Caco-2 (cell line): Measurements from ENCODE around the gene WBP4. TPM values are rescaled to one million over a fixed set of nuclear protein-coding genes. Genes with fewer than 3 reads are reported as not detected.

Source experiments
- BruUV-seq: library from RNA; stranded (reverse); fragments of 400-500 nt; replicated peaks from 2 replicates; lab custom pipeline; 2021; lab: Mats Ljungman, UMichigan
- CTCF ChIA-PET: fragments of 300-600 bp; sonication (Branson Sonifier 250); formaldehyde crosslinking; loops from one replicate; lab custom pipeline; 2022; ENCODE audit warnings: antibody characterized with exemption; lab: Charles Lee
- POLR2A ChIA-PET: fragments of 300-600 bp; sonication (Branson Sonifier 250); formaldehyde crosslinking; loops from one replicate; lab custom pipeline; 2022; ENCODE audit warnings: antibody characterized with exemption; lab: Charles Lee
- DNase-seq, 2 experiments: peaks; one replicate each; pipeline versions ENCODE4 v3.0.0 to v3.0.0-alpha.2; 2020 to 2022
- H3K27me3 ChIP-seq: replicated peaks from 2 replicates; pipeline ENCODE4 v1.6.0; 2011; ENCODE audit warnings: low read length; ENCODE audit not compliant: control insufficient read depth, insufficient read depth
- H3K36me3 ChIP-seq: 2 replicates; pipeline ENCODE4 v1.5.1; 2011; ENCODE audit warnings: low read length; ENCODE audit not compliant: control insufficient read depth, insufficient read depth
- H3K4me1 ChIP-seq: fragments of 250-450 bp; sonication (Bioruptor Pico); 2 replicates; pipeline ENCODE4 v1.5.1; 2020; ENCODE audit warnings: mild to moderate bottlenecking
- H3K4me3 ChIP-seq: 2 replicates; pipeline ENCODE4 v1.5.1; 2011; ENCODE audit warnings: low read depth, mild to moderate bottlenecking, control low read depth, low read length
- H3K9me3 ChIP-seq: fragments of 250-450 bp; sonication (Bioruptor Pico); 2 replicates; pipeline ENCODE4 v1.5.1; 2020; ENCODE audit warnings: mild to moderate bottlenecking, moderate library complexity
- H3K27ac Mint-ChIP-seq: one replicate; pipeline ENCODE4 v1.8.0; 2022; ENCODE audit warnings: mixed read lengths; ENCODE audit not compliant: unreplicated experiment
- H3K27me3 Mint-ChIP-seq: one replicate; pipeline ENCODE4 v1.8.0; 2022; ENCODE audit warnings: mixed read lengths; ENCODE audit not compliant: insufficient read depth, unreplicated experiment
- H3K36me3 Mint-ChIP-seq: one replicate; pipeline ENCODE4 v1.8.0; 2022; ENCODE audit warnings: mild to moderate bottlenecking, mixed read lengths; ENCODE audit not compliant: insufficient read depth, unreplicated experiment
- H3K4me1 Mint-ChIP-seq: one replicate; pipeline ENCODE4 v1.8.0; 2022; ENCODE audit warnings: low read depth, mixed read lengths; ENCODE audit not compliant: unreplicated experiment
- H3K4me3 Mint-ChIP-seq: one replicate; pipeline ENCODE4 v1.8.0; 2022; ENCODE audit warnings: mild to moderate bottlenecking, moderate library complexity, mixed read lengths; ENCODE audit not compliant: unreplicated experiment
- H3K9me3 Mint-ChIP-seq: one replicate; pipeline ENCODE4 v1.8.0; 2022; ENCODE audit warnings: mixed read lengths; ENCODE audit not compliant: unreplicated experiment
- CTCF ChIP-seq, 2 experiments: fragments of 200-600 bp in 1 of 2; IDR thresholded peaks; 1 replicate in 1 of 2; 2 replicates in 1 of 2; pipeline versions ENCODE4 v1.5.1 to v1.8.0; 2011 to 2022; ENCODE audit warnings: antibody characterized with exemption in 1 of 2, control low read depth in 1 of 2, inconsistent platforms in 1 of 2, low read depth in 1 of 2, low read length in 1 of 2, mild to moderate bottlenecking in 1 of 2, moderate library complexity in 1 of 2; ENCODE audit not compliant: insufficient read depth in 1 of 2, severe bottlenecking in 1 of 2, unreplicated experiment in 1 of 2
- intact Hi-C: fragments of 100-400 bp; cut with micrococcal nuclease; formaldehyde crosslinking; loops from one replicate; pipeline ENCODE4 v1.10.0; 2022; ENCODE audit not compliant: unreplicated experiment
- total RNA-seq: library from RNA; stranded (reverse); gene quantifications from 2 replicates; pipeline ENCODE4 v1.2.3, GENCODE V29; 2022

The WBP4 gene
- total RNA-seq, 1 experiment from 2014 or later = 13.6 TPM

GRCh38 chr13:41074523-41074922, 13.2 kb downstream of the WBP4 start:
- H3K4me3 Mint-ChIP-seq = no peak overlapping the region
- no peak overlapping the region for H3K27ac Mint-ChIP-seq
- no peaks in the 10 kb centered on the region for H3K27me3 ChIP-seq
- CTCF ChIA-PET = no interaction called here
- no peaks in the 10 kb centered on the region for H3K9me3 ChIP-seq
- no peak overlapping the region for H3K4me3 ChIP-seq
- BruUV-seq = no TSS peak
- H3K9me3 Mint-ChIP-seq = no peaks in the 10 kb centered on the region
- intact Hi-C loops = loop anchor here (10.0 kb wide), 1 partner anchor 310 kb away; no protein-coding TSS in a partner anchor
- peaks cover 1% of the 10 kb centered on the region for H3K36me3 ChIP-seq
- no peaks in the 10 kb centered on the region for H3K4me1 ChIP-seq
- DNase-seq = no peak
- peaks cover 75% of the 10 kb centered on the region for H3K36me3 Mint-ChIP-seq
- H3K4me1 Mint-ChIP-seq = no peaks in the 10 kb centered on the region
- H3K27me3 Mint-ChIP-seq = no peaks in the 10 kb centered on the region
- POLR2A ChIA-PET = no interaction called here
- TF ChIP-seq CTCF (IDR thresholded peaks at IDR 0.05; ENCODE audit: insufficient read depth in 1 of 2, low read depth in 1 of 2, low read length in 1 of 2, severe bottlenecking in 1 of 2, unreplicated experiment in 1 of 2) = no peak

GRCh38 chr13:41075034-41075433, 13.7 kb downstream of the WBP4 start:
- Mint-ChIP-seq H3K36me3 (peaks cover 74% of the 10 kb centered on the region), H3K27ac (no peak overlapping the region), H3K4me3 (no peak overlapping the region), H3K4me1 (no peaks in the 10 kb centered on the region), H3K27me3 (no peaks in the 10 kb centered on the region), H3K9me3 (no peaks in the 10 kb centered on the region)
- BruUV-seq = no TSS peak
- H3K4me3 ChIP-seq = no peak overlapping the region
- POLR2A ChIA-PET = no interaction called here
- H3K36me3 ChIP-seq = peaks cover 1% of the 10 kb centered on the region
- intact Hi-C loops = loop anchor here (1.0 to 10.0 kb wide), 3 partner anchors 121 to 310 kb away; no protein-coding TSS in a partner anchor
- H3K9me3 ChIP-seq = no peaks in the 10 kb centered on the region
- no peaks in the 10 kb centered on the region for H3K27me3 ChIP-seq
- peak in 1 of 2 experiments; percentile 41 for DNase-seq
- peak; percentile 36 to 68 for TF ChIP-seq CTCF (IDR thresholded peaks at IDR 0.05; ENCODE audit: insufficient read depth in 1 of 2, low read depth in 1 of 2, low read length in 1 of 2, severe bottlenecking in 1 of 2, unreplicated experiment in 1 of 2)
- CTCF ChIA-PET = no interaction called here
- H3K4me1 ChIP-seq = no peaks in the 10 kb centered on the region

- H3K36me3 ChIP-seq = peaks cover 1% of the 10 kb centered on the region
- POLR2A ChIA-PET = no interaction called here
Measured at GRCh38 chr13:41075485-41075884, 14.2 kb downstream of the WBP4 start.

More at GRCh38 chr13:41075485-41075884, 14.2 kb downstream of the WBP4 start:
- Histone ChIP-seq H3K4me3 (no peak overlapping the region), H3K27me3 (no peaks in the 10 kb centered on the region), H3K9me3 (no peaks in the 10 kb centered on the region), H3K4me1 (no peaks in the 10 kb centered on the region)
- no peaks in the 10 kb centered on the region for H3K9me3 Mint-ChIP-seq
- intact Hi-C loops = loop anchor here (1.0 to 10.0 kb wide), 3 partner anchors 121 to 309 kb away; no protein-coding TSS in a partner anchor
- no peak overlapping the region for H3K4me3 Mint-ChIP-seq
- no peak for DNase-seq
- no TSS peak for BruUV-seq
- no peaks in the 10 kb centered on the region for H3K27me3 Mint-ChIP-seq
- no peaks in the 10 kb centered on the region for H3K4me1 Mint-ChIP-seq
- CTCF ChIA-PET = no interaction called here
- TF ChIP-seq CTCF (IDR thresholded peaks at IDR 0.05; ENCODE audit: insufficient read depth in 1 of 2, low read depth in 1 of 2, low read length in 1 of 2, severe bottlenecking in 1 of 2, unreplicated experiment in 1 of 2) = no peak
- H3K27ac Mint-ChIP-seq = no peak overlapping the region
- H3K36me3 Mint-ChIP-seq = peaks cover 72% of the 10 kb centered on the region
